ENCODE results near the gene DPRX. TPM values are rescaled to one million over a fixed set of nuclear protein-coding genes. Genes with fewer than 3 reads are reported as not detected.

Gene DPRX
- total and polyA plus RNA-seq, 10 donors, result not detected

DNA sequence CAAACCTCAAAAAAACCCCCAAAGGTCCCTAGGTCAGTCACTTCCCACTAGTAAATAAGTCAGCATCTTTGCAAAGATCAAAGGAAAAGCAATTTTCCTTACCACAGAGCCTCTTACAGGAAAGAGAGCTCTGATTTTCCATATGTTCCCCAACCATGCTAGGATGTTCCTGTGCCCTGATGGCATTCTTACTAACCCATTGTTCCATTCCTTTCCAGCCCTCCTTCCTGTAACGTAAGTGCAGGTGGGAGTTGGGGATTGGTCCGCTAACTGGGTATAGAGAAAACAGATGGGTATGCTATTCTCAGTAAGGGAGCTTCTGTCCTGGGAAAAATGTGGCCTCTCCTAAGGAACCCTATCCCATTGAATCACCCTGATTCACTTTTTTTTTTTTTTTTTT lies 14.3 kb downstream of the DPRX start:
- no peak for TF ChIP-seq POLR2A (IDR thresholded peaks at IDR 0.05)
- TF ChIP-seq POLR2AphosphoS5 (IDR thresholded peaks at IDR 0.05), result no peak
- TF ChIP-seq, protein P1, sequence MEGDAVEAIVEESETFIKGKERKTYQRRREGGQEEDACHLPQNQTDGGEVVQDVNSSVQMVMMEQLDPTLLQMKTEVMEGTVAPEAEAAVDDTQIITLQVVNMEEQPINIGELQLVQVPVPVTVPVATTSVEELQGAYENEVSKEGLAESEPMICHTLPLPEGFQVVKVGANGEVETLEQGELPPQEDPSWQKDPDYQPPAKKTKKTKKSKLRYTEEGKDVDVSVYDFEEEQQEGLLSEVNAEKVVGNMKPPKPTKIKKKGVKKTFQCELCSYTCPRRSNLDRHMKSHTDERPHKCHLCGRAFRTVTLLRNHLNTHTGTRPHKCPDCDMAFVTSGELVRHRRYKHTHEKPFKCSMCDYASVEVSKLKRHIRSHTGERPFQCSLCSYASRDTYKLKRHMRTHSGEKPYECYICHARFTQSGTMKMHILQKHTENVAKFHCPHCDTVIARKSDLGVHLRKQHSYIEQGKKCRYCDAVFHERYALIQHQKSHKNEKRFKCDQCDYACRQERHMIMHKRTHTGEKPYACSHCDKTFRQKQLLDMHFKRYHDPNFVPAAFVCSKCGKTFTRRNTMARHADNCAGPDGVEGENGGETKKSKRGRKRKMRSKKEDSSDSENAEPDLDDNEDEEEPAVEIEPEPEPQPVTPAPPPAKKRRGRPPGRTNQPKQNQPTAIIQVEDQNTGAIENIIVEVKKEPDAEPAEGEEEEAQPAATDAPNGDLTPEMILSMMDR (IDR thresholded peaks at IDR 0.05 in 8 of 11, conservative IDR thresholded peaks at IDR 0.05 in 3 of 11), result no peak

DNA sequence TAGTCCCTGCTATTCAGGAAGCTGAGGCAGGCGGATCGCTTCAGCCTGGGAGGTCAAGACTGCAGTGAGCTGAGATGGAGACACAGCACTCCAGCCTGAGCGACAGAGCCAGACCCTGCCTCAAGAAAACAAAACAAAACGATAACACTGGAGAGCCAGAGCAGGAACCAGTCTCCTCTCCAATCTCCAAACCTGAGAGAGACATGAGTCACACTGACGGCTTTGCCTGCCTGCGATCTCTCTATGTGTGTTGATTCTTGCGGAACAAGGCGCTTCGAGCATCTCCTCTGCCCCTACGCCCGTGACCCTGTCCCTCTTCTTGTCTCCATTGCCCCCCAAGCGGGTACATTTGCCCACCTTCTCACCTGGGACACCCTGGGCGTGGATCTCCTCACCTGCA lies 15.6 kb downstream of the DPRX start:
- H3K27me3 ChIP-seq (replicated peaks in 1 of 7), result peaks cover 0 to 3% (median 0%) of the 10 kb centered on the region in 7 donors
- H3K27ac ChIP-seq, result no peak overlapping the region
- H3K9me3 ChIP-seq, result peaks cover 0 to 63% (median 43%) of the 10 kb centered on the region in 8 donors
- no peak for TF ChIP-seq POLR2A (IDR thresholded peaks at IDR 0.05)
- TF ChIP-seq, protein P1 (IDR thresholded peaks at IDR 0.05 in 8 of 11, conservative IDR thresholded peaks at IDR 0.05 in 3 of 11), result no peak
- no peak for TF ChIP-seq POLR2AphosphoS5 (IDR thresholded peaks at IDR 0.05)
- H3K36me3 ChIP-seq, result no peaks in the 10 kb centered on the region
- intact Hi-C loops (cut with DNase I; ENCODE audit: low total_unique reads), result no loop called here
- H3K4me3 ChIP-seq, result no peak overlapping the region
- H3K4me1 ChIP-seq, result no peaks in the 10 kb centered on the region
- DNase-seq, result no peak
- WGBS, 5 donors, result 91 to 97% (median 93%) methylated on average over 13 of the region's 13 CpGs

More for the DNA sequence above, 14.3 kb downstream of the DPRX start:
- Histone ChIP-seq H3K36me3 (no peaks in the 10 kb centered on the region), H3K27ac (no peak overlapping the region), H3K9me3 (peaks cover 0 to 51% (median 38%) of the 10 kb centered on the region in 8 donors), H3K4me1 (no peaks in the 10 kb centered on the region), H3K27me3 (replicated peaks in 1 of 7) (peaks cover 0 to 3% (median 0%) of the 10 kb centered on the region in 7 donors), H3K4me3 (no peak overlapping the region)
- no peak for DNase-seq
- 69 to 88% (median 79%) methylated on average over 2 of the region's 2 CpGs for WGBS, 5 donors
- intact Hi-C loops (cut with DNase I; ENCODE audit: low total_unique reads), result no loop called here

DNA sequence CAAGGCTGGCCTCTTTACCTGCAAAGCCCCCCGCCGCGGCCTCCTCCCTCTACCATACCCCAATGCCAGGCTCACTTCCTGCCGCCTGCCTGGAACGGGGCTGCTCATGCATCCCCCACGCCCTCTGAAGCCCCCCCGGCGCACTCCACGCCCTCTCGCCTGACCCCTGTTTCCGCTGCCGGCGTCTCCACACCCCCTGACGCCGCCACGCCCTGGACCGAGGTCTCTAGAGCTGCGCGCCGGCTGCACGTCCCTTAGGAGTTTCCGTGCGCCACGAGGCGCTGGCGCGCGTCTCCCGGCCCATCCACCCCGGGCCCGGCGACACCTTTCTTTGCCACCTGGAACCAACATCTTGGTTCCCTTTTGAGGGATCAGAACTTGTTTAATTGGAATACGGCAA lies 16.0 kb downstream of the DPRX start:
- WGBS, 5 donors, result 95 to 97% (median 97%) methylated on average over 33 of the region's 33 CpGs
- peaks cover 0 to 3% (median 0%) of the 10 kb centered on the region in 7 donors for H3K27me3 ChIP-seq (replicated peaks in 1 of 7)

More for the DNA sequence above, 16.0 kb downstream of the DPRX start:
- DNase-seq, result no peak
- no peaks in the 10 kb centered on the region for H3K36me3 ChIP-seq
- no peak for TF ChIP-seq POLR2A (IDR thresholded peaks at IDR 0.05)
- no peak for TF ChIP-seq POLR2AphosphoS5 (IDR thresholded peaks at IDR 0.05)
- TF ChIP-seq, protein P1 (IDR thresholded peaks at IDR 0.05 in 8 of 11, conservative IDR thresholded peaks at IDR 0.05 in 3 of 11), result no peak
- peaks cover 0 to 68% (median 47%) of the 10 kb centered on the region in 8 donors for H3K9me3 ChIP-seq
- intact Hi-C loops (cut with DNase I; ENCODE audit: low total_unique reads), result no loop called here
- H3K4me3 ChIP-seq, result no peak overlapping the region
- no peak overlapping the region for H3K27ac ChIP-seq
- no peaks in the 10 kb centered on the region for H3K4me1 ChIP-seq
